Panc1 (cell line): ENCODE data around the gene WDFY2. TPM values are rescaled to one million over a fixed set of nuclear protein-coding genes. Genes with fewer than 3 reads are reported as not detected.

Experiments used
- ATAC-seq: fragments of 200-7000 bp; cut with Tn5 transposase; 2 replicates; pipeline ENCODE4 v1.9.1; 2020; ENCODE audit warnings: mild to moderate bottlenecking, moderate library complexity
- BruUV-seq: library from RNA; stranded (reverse); fragments of 400-500 nt; replicated peaks from 2 replicates; lab custom pipeline; 2021; lab: Mats Ljungman, UMichigan
- CTCF ChIA-PET: fragments of 300-600 bp; sonication (Branson Sonifier 250); formaldehyde crosslinking; loops from one replicate; lab custom pipeline; 2022; ENCODE audit warnings: antibody characterized with exemption; lab: Charles Lee
- POLR2A ChIA-PET: fragments of 300-600 bp; sonication (Branson Sonifier 250); formaldehyde crosslinking; loops from one replicate; lab custom pipeline; 2022; ENCODE audit warnings: antibody characterized with exemption; lab: Charles Lee
- DNase-seq: peaks from one replicate; pipeline ENCODE4 v3.0.0-alpha.2; 2010; ENCODE audit warnings: low read depth, low spot score
- H3K27ac ChIP-seq: 2 replicates; pipeline ENCODE4 v1.5.1; 2011; ENCODE audit warnings: mild to moderate bottlenecking, low read length, inconsistent platforms
- H3K27me3 ChIP-seq: fragments of 200-500 bp; sonication (Bioruptor generic); 2 replicates; pipeline ENCODE4 v1.6.0; 2014; ENCODE audit warnings: low read length, inconsistent platforms; ENCODE audit not compliant: control insufficient read depth, insufficient read depth
- H3K36me3 ChIP-seq: fragments of 200-500 bp; sonication (Bioruptor generic); 2 replicates; pipeline ENCODE4 v1.5.1; 2014; ENCODE audit warnings: inconsistent platforms, mild to moderate bottlenecking, low read length, moderate library complexity; ENCODE audit not compliant: control insufficient read depth, insufficient read depth
- H3K4me1 ChIP-seq: 2 replicates; pipeline ENCODE4 v1.5.1; 2011; ENCODE audit warnings: inconsistent platforms, mild to moderate bottlenecking, low read length, moderate library complexity; ENCODE audit not compliant: control insufficient read depth, insufficient read depth
- H3K4me3 ChIP-seq, 2 experiments: 2 replicates each; pipeline ENCODE4 v1.5.1; 2011 to 2012; ENCODE audit warnings: low read depth in 2 of 2, low read length in 2 of 2, mild to moderate bottlenecking in 2 of 2, inconsistent platforms in 1 of 2, moderate library complexity in 1 of 2
- H3K9me3 ChIP-seq: fragments of 200-500 bp; sonication (Bioruptor generic); 2 replicates; pipeline ENCODE4 v1.5.1; 2014; ENCODE audit warnings: low read depth, mild to moderate bottlenecking, inconsistent platforms, low read length, moderate library complexity; ENCODE audit not compliant: control insufficient read depth, insufficient read depth
- CTCF ChIP-seq: fragments of 450-650 bp; IDR thresholded peaks from 2 replicates; pipeline ENCODE4 v1.5.1; 2017; ENCODE audit warnings: mild to moderate bottlenecking
- POLR2AphosphoS5 ChIP-seq: IDR thresholded peaks from 2 replicates; pipeline ENCODE4 v1.6.1; 2012; ENCODE audit warnings: mild to moderate bottlenecking, low read depth, low read length, moderate library complexity
- REST ChIP-seq, 2 experiments: IDR thresholded peaks; 2 replicates each; pipeline ENCODE4 v1.6.1; 2011 to 2012; ENCODE audit warnings: low read depth in 2 of 2, control low read depth in 1 of 2, low read length in 1 of 2, mild to moderate bottlenecking in 1 of 2, moderate library complexity in 1 of 2; ENCODE audit not compliant: insufficient read depth in 1 of 2
- SIN3A ChIP-seq: IDR thresholded peaks from 2 replicates; pipeline ENCODE4 v1.6.1; 2012; ENCODE audit warnings: low read depth, mild to moderate bottlenecking, low read length, moderate library complexity, borderline replicate concordance; ENCODE audit not compliant: insufficient read depth
- TCF7L2 ChIP-seq: IDR thresholded peaks from 2 replicates; pipeline ENCODE4 v1.6.1; 2011; ENCODE audit warnings: mild to moderate bottlenecking, low read depth, low read length, inconsistent platforms
- in situ Hi-C: cut with HindIII; loops from 2 replicates; pipeline ENCODE4 v1.10.0; 2016; ENCODE audit warnings: low sequenced_read_pairs, low pct_unique_long_range_greater_than_20kb
- intact Hi-C: fragments of 100-400 bp; cut with micrococcal nuclease; formaldehyde crosslinking; loops from one replicate; pipeline ENCODE4 v1.10.0; 2022; ENCODE audit not compliant: unreplicated experiment
- total RNA-seq: library from RNA; stranded (reverse); gene quantifications from one replicate; pipeline ENCODE4 v1.2.1, GENCODE V29; 2021; ENCODE audit not compliant: unreplicated experiment

Gene WDFY2
- total RNA-seq, 1 experiment from 2014 or later, result 7.8 TPM

GRCh38 chr13:51550151-51550550 is 34.1 kb upstream of the WDFY2 start:
- ATAC-seq, result no peak
- in situ Hi-C loops, result no loop called here
- BruUV-seq, result no TSS peak
- H3K4me1 ChIP-seq, result no peaks in the 10 kb centered on the region
- no peak overlapping the region for H3K4me3 ChIP-seq
- DNase-seq, result no peak
- no peaks in the 10 kb centered on the region for H3K9me3 ChIP-seq
- ChIA-PET POLR2A (no interaction called here), CTCF (interaction anchor here (0.6 kb wide), 1 partner anchor 207 kb away, joined by 3 read pairs; no protein-coding TSS in a partner anchor)
- intact Hi-C loops, result no loop called here
- no peaks in the 10 kb centered on the region for H3K27me3 ChIP-seq
- no peak overlapping the region for H3K27ac ChIP-seq
- TF ChIP-seq SIN3A (no peak), REST (IDR thresholded peaks at IDR 0.05; ENCODE audit: insufficient read depth in 1 of 2, low read depth in 2 of 2, low read length in 1 of 2) (no peak), CTCF (no peak), TCF7L2 (no peak), POLR2AphosphoS5 (no peak)
- H3K36me3 ChIP-seq, result no peaks in the 10 kb centered on the region

- H3K4me3 ChIP-seq, result no peak overlapping the region
- intact Hi-C loops, result no loop called here
- TF ChIP-seq REST (IDR thresholded peaks at IDR 0.05; ENCODE audit: insufficient read depth in 1 of 2, low read depth in 2 of 2, low read length in 1 of 2) (no peak), TCF7L2 (no peak), POLR2AphosphoS5 (no peak), SIN3A (no peak), CTCF (no peak)
- no peaks in the 10 kb centered on the region for H3K4me1 ChIP-seq
- no peaks in the 10 kb centered on the region for H3K9me3 ChIP-seq
- no TSS peak for BruUV-seq
- no peaks in the 10 kb centered on the region for H3K27me3 ChIP-seq
- DNase-seq (no peak), ATAC-seq (no peak)
- ChIA-PET CTCF (no interaction called here), POLR2A (no interaction called here)
- no peak overlapping the region for H3K27ac ChIP-seq
- in situ Hi-C loops, result no loop called here
- H3K36me3 ChIP-seq, result no peaks in the 10 kb centered on the region
These were observed 32.8 kb upstream of the WDFY2 start for GRCh38 chr13:51551416-51551815.
